ENCODE results near the gene WNK2.
"Not testable (repeated sequence)": the region's sequence is repeated elsewhere in the genome, so short reads cannot be mapped to it uniquely, and the experiment has no call there.

The WNK2 gene

GRCh38 chr9:93353413-93354310 lies 169.7 kb downstream of the WNK2 start:
- DNase-seq, result not testable (repeated sequence)

- no peak for DNase-seq
Measured at GRCh38 chr9:93354451-93354850, 170.5 kb downstream of the WNK2 start.

GRCh38 chr9:93355827-93356226 lies 171.9 kb downstream of the WNK2 start:
- DNase-seq, result no peak

DNA sequence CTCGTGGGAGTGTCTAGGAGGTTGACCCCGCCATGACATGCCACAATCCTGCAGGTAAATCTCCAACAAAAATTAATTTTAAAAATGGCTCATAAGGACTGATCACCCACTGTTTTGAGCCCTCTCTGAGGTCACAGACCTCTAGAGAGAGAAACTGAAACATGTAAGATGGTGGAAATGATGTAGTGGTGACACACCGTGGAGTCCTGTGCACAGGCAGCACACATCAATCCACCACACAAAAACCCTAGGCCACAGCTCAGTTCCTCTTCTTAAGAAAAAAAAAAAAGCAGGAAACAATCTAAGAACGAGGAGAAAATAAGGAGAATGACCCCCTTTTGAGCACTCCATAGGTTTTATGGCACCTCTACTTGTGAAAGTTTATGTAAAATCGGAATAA lies 173.7 kb downstream of the WNK2 start:
- DNase-seq, result no peak

DNA sequence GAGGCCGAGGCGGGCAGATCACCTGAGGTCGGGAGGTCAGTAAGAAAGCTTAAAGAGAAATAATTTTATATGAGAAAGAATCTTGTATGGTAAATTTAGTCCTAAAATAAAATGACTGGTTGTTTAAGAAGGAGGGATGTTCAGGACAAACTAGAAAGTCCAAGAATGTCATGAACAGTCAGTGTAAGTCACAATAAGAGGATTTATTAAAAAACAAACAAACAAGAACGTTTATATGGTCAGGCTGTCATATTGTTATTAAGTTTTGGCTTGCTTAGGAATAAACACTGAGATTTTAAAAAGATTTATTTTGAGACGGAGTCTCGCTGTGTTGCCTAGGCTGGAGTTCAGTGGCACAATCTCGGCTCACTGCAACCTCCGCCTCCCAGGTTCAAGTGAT lies 176.0 kb downstream of the WNK2 start:
- not testable (repeated sequence) for DNase-seq

DNA sequence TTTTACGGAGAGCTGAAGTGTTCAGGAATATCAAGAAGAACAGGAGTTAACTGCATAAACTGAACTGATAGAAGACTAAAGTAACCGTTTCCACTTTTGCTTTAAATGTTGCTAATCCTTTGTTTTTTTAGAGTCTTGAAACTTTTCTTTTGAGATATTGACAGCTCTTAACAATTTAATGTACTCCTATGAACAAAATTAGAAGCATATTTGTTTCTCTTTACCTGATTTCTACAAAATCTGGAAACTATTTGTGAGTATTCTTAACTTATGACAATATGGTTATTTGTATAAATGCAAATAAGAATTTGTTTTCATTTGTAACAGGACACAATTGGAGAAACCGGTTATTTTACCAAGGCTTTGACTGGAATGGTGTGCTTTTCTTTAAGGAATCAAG lies 178.1 kb downstream of the WNK2 start:
- no peak for DNase-seq

- no peak for DNase-seq
Measured at GRCh38 chr9:93364734-93365426, 180.9 kb downstream of the WNK2 start.

- DNase-seq, result no peak
Measured at GRCh38 chr9:93365427-93366118, 181.6 kb downstream of the WNK2 start.

GRCh38 chr9:93366119-93366447 lies 182.1 kb downstream of the WNK2 start:
- DNase-seq, result no peak

GRCh38 chr9:93366486-93366885 lies 182.5 kb downstream of the WNK2 start:
- DNase-seq, result not testable (repeated sequence)

DNA sequence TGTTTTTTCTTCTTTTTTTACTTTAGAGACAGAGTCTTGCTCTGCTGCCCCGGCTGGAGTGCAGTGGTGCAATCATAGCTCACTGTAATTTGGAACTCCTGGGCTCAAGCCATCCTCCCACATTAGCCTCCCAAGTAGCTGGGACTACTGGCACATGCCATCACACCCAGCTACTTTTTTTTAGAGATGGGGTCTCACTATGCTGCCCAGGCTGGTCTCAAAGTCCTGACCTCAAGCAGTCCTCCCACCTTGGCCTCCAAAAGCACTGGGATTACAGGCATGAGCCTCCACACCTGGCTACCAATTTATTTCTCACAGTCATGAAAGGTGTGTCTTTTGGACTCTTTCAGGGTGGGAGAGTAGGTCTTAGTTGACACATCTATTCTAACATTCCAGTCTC lies 184.5 kb downstream of the WNK2 start:
- no peak for DNase-seq

DNA sequence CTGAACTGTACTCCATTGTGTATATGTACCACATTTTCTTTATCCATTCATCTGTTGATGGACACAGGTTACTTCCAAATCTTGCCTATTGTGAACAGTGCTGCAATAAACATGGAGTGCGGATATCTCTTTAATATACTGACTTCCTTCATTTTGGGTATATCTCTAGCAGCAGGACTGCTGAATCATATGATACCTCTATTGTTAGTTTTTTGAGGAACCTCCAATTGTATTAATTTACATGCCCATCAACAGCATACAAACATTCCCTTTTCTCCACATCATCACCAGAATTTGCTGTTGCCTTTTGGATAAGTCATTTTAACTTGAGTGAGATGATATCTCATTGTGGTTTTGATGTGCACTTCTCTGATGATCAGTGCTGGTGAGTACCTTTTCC lies 185.7 kb downstream of the WNK2 start:
- no peak for DNase-seq

All from HCEC 1CT (cell line).